Neuron (in vitro differentiated cells): ENCODE measurements around the gene MEIS1.
A peak's percentile ranks its signal among the peaks of the same experiment; 100 is the strongest.

Source experiments
- H2AFZ ChIP-seq: one replicate; pipeline ENCODE4 v1.6.1; 2013; ENCODE audit warnings: low read depth, mild to moderate bottlenecking, inconsistent platforms, low read length, moderate library complexity
- H3K27me3 ChIP-seq: one replicate; pipeline ENCODE4 v1.6.1; 2013; ENCODE audit warnings: low read length; ENCODE audit not compliant: insufficient read depth
- H3K36me3 ChIP-seq: one replicate; pipeline ENCODE4 v1.6.1; 2013; ENCODE audit warnings: low read length; ENCODE audit not compliant: insufficient read depth
- H3K4me1 ChIP-seq: one replicate; pipeline ENCODE4 v1.6.1; 2013; ENCODE audit warnings: low read length; ENCODE audit not compliant: insufficient read depth
- H3K4me3 ChIP-seq: 2 replicates; pipeline ENCODE4 v1.5.1; 2013; ENCODE audit warnings: mild to moderate bottlenecking, low read length, moderate library complexity
- H3K9me3 ChIP-seq: one replicate; pipeline ENCODE4 v1.6.1; 2013; ENCODE audit warnings: low read length

Gene MEIS1

GRCh38 chr2:66435963-66436362, 1.0 kb downstream of the MEIS1 start:
- H3K27me3 ChIP-seq: no peaks in the 10 kb centered on the region
- H3K4me1 ChIP-seq: peaks cover 41% of the 10 kb centered on the region

GRCh38 chr2:66436581-66437001, 1.7 kb downstream of the MEIS1 start:
- Histone ChIP-seq H3K36me3 (peaks cover 9% of the 10 kb centered on the region), H3K4me1 (peaks cover 45% of the 10 kb centered on the region), H3K4me3 (peak overlapping the region; percentile 78), H3K27me3 (no peaks in the 10 kb centered on the region), H2AFZ (no peak overlapping the region), H3K9me3 (no peaks in the 10 kb centered on the region)

More at GRCh38 chr2:66435963-66436362, 1.0 kb downstream of the MEIS1 start:
- Histone ChIP-seq H3K9me3 (no peaks in the 10 kb centered on the region), H3K4me3 (peak overlapping the region; percentile 78), H3K36me3 (peaks cover 7% of the 10 kb centered on the region), H2AFZ (no peak overlapping the region)

- no peaks in the 10 kb centered on the region for H3K27me3 ChIP-seq
- no peaks in the 10 kb centered on the region for H3K9me3 ChIP-seq
- no peak overlapping the region for H2AFZ ChIP-seq
- peak overlapping the region; percentile 78 for H3K4me3 ChIP-seq
- peaks cover 50% of the 10 kb centered on the region for H3K4me1 ChIP-seq
- peaks cover 14% of the 10 kb centered on the region for H3K36me3 ChIP-seq
Observed at GRCh38 chr2:66437109-66437690, 2.3 kb downstream of the MEIS1 start.

GRCh38 chr2:66437691-66438497, 3.0 kb downstream of the MEIS1 start:
- no peaks in the 10 kb centered on the region for H3K27me3 ChIP-seq

GRCh38 chr2:66438498-66438833, 3.5 kb downstream of the MEIS1 start:
- H3K27me3 ChIP-seq: no peaks in the 10 kb centered on the region
- peaks cover 2% of the 10 kb centered on the region for H3K9me3 ChIP-seq
- H3K4me1 ChIP-seq: peaks cover 42% of the 10 kb centered on the region
- peak overlapping the region; percentile 78 for H3K4me3 ChIP-seq
- H2AFZ ChIP-seq: no peak overlapping the region
- peaks cover 23% of the 10 kb centered on the region for H3K36me3 ChIP-seq

More at GRCh38 chr2:66437691-66438497, 3.0 kb downstream of the MEIS1 start:
- peaks cover 17% of the 10 kb centered on the region for H3K36me3 ChIP-seq
- no peaks in the 10 kb centered on the region for H3K9me3 ChIP-seq
- peak overlapping the region; percentile 78 for H3K4me3 ChIP-seq
- no peak overlapping the region for H2AFZ ChIP-seq
- H3K4me1 ChIP-seq: peaks cover 45% of the 10 kb centered on the region

- Histone ChIP-seq H3K4me3 (peak overlapping the region; percentile 78), H3K4me1 (peaks cover 42% of the 10 kb centered on the region)
Observed at GRCh38 chr2:66438891-66439811, 4.2 kb downstream of the MEIS1 start.

GRCh38 chr2:66439812-66440542, 5.1 kb downstream of the MEIS1 start:
- Histone ChIP-seq H3K27me3 (no peaks in the 10 kb centered on the region), H2AFZ (no peak overlapping the region), H3K36me3 (peaks cover 38% of the 10 kb centered on the region), H3K9me3 (peaks cover 3% of the 10 kb centered on the region), H3K4me1 (peaks cover 42% of the 10 kb centered on the region), H3K4me3 (peak overlapping the region; percentile 78)

More at GRCh38 chr2:66438891-66439811, 4.2 kb downstream of the MEIS1 start:
- H3K9me3 ChIP-seq: peaks cover 3% of the 10 kb centered on the region
- H3K36me3 ChIP-seq: peaks cover 30% of the 10 kb centered on the region
- no peaks in the 10 kb centered on the region for H3K27me3 ChIP-seq
- H2AFZ ChIP-seq: no peak overlapping the region

- Histone ChIP-seq H2AFZ (no peak overlapping the region), H3K4me3 (peak overlapping the region; percentile 78), H3K27me3 (no peaks in the 10 kb centered on the region), H3K9me3 (peaks cover 8% of the 10 kb centered on the region), H3K36me3 (peaks cover 45% of the 10 kb centered on the region), H3K4me1 (peaks cover 42% of the 10 kb centered on the region)
Observed at GRCh38 chr2:66440708-66441497, 6.0 kb downstream of the MEIS1 start.

GRCh38 chr2:66441581-66442320, 6.8 kb downstream of the MEIS1 start:
- Histone ChIP-seq H3K9me3 (peaks cover 8% of the 10 kb centered on the region), H3K27me3 (no peaks in the 10 kb centered on the region), H3K4me3 (no peak overlapping the region), H2AFZ (no peak overlapping the region), H3K36me3 (peaks cover 53% of the 10 kb centered on the region), H3K4me1 (peaks cover 44% of the 10 kb centered on the region)

GRCh38 chr2:66442516-66443185, 7.7 kb downstream of the MEIS1 start:
- H3K36me3 ChIP-seq: peaks cover 57% of the 10 kb centered on the region
- peaks cover 46% of the 10 kb centered on the region for H3K4me1 ChIP-seq
- no peaks in the 10 kb centered on the region for H3K27me3 ChIP-seq
- H3K4me3 ChIP-seq: no peak overlapping the region
- no peak overlapping the region for H2AFZ ChIP-seq
- peaks cover 8% of the 10 kb centered on the region for H3K9me3 ChIP-seq
